Uterus (tissue), 2 donors: ENCODE measurements around the gene FMO3.

Experiments used
- POLR2A ChIP-seq, 2 donors: fragments of 450-650 bp; IDR thresholded peaks; one replicate each; pipeline ENCODE4 v1.6.1; 2016; ENCODE audit warnings: antibody characterized with exemption in 2 of 2, mild to moderate bottlenecking in 1 of 2, moderate library complexity in 1 of 2
- TF ChIP-seq, protein P1 (sequence below), 4 experiments: fragments of 200-600 bp in 2 of 4; fragments of 450-650 bp in 2 of 4; sonication (generic) in 2 of 4; IDR thresholded peaks; one replicate each; pipeline ENCODE4 v1.5.1; 2016 to 2019; ENCODE audit warnings: antibody characterized with exemption in 4 of 4, mild to moderate bottlenecking in 2 of 4, moderate library complexity in 1 of 4

DNA sequence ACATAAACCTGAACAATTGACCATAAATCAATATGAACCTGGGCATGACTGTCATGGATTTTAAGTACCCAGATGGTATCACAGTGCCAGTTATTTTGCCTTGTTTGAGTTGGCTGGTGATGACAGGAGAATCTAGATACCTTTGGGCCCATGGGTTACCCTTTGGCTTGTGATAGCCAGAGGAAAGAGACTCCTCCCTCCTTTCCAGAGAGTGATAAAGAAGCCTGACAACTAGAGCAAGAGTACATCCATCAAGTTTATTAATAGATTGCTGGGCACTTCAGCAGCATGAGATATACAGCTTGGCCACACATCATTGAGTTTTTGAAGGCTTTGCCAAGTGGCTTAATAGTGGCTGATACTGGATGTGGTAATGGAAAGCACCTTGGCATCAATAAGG, 6.6 kb upstream of the FMO3 start:
- TF ChIP-seq, protein P1, sequence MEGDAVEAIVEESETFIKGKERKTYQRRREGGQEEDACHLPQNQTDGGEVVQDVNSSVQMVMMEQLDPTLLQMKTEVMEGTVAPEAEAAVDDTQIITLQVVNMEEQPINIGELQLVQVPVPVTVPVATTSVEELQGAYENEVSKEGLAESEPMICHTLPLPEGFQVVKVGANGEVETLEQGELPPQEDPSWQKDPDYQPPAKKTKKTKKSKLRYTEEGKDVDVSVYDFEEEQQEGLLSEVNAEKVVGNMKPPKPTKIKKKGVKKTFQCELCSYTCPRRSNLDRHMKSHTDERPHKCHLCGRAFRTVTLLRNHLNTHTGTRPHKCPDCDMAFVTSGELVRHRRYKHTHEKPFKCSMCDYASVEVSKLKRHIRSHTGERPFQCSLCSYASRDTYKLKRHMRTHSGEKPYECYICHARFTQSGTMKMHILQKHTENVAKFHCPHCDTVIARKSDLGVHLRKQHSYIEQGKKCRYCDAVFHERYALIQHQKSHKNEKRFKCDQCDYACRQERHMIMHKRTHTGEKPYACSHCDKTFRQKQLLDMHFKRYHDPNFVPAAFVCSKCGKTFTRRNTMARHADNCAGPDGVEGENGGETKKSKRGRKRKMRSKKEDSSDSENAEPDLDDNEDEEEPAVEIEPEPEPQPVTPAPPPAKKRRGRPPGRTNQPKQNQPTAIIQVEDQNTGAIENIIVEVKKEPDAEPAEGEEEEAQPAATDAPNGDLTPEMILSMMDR (IDR thresholded peaks at IDR 0.05): no peak
- no peak for TF ChIP-seq POLR2A (IDR thresholded peaks at IDR 0.05)
